ENCODE measurements around the gene ATRNL1.
"Not testable (repeated sequence)": the region's sequence is repeated elsewhere in the genome, so short reads cannot be mapped to it uniquely, and the experiment has no call there.

Gene ATRNL1

DNA sequence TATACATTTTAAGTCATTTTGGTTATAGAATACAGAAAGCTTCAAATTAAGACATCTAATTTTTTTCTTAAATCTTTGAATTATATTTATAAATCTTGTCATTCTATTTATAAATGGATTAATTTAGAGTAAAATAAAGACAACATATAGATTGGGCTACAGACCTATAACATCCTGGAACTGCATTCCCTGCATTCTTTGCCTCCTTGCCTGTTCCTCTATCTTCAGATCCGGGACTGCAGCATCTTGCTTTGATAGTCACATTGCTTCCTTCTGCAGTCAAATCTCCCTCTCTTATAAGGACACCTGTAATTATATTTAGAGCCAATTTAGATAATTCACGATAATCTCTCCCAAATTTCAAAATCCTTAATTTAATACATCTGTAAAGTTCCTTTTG, 64.2 kb downstream of the ATRNL1 start:
- H3K9me3 ChIP-seq (ENCODE audit: insufficient read depth, low read length), result no peaks in the 10 kb centered on the region
- TF ChIP-seq SUZ12 (IDR thresholded peaks at IDR 0.05; ENCODE audit: extremely low read depth, insufficient read depth, insufficient read length) (no peak), ZNF274 (IDR thresholded peaks at IDR 0.05; ENCODE audit: low read depth, low read length) (no peak), YY1 (IDR thresholded peaks at IDR 0.05; ENCODE audit: insufficient read depth, insufficient read length) (no peak)
- DNase-seq (ENCODE audit: low read depth, low spot score), result no peak
- H3K9ac ChIP-seq (ENCODE audit: insufficient read length, low read depth), result no peak overlapping the region
- H3K4me1 ChIP-seq (ENCODE audit: insufficient read depth, insufficient read length), result no peaks in the 10 kb centered on the region
- H3K27me3 ChIP-seq (ENCODE audit: insufficient read depth, insufficient read length), result no peaks in the 10 kb centered on the region
- H3K4me3 ChIP-seq (ENCODE audit: insufficient read length, low read depth), result no peak overlapping the region
- H3K36me3 ChIP-seq (ENCODE audit: insufficient read depth, insufficient read length, low read length), result no peaks in the 10 kb centered on the region

DNA sequence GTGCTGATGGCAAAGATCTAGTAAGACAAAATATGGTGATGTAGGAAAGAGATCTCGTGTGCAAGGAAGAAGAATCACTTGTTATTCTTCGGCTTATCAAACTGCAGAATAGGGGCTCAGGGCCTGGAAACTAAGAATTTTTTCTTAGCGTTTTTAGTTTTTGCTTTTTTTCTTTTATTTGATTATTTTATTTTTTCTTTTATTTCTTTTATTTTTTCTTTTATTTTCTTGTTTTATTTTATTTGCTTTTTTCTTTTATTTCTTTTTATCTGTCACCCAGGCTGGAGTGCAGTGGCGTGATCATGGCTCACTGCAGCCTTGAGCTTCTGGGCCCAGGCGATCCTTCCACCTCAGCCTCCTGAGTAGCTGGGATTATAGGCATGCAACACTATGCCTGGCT, 70.0 kb downstream of the ATRNL1 start:
- Histone ChIP-seq H3K9ac (ENCODE audit: insufficient read length, low read depth) (no peak overlapping the region), H3K4me3 (ENCODE audit: insufficient read length, low read depth) (no peak overlapping the region), H3K36me3 (ENCODE audit: insufficient read depth, insufficient read length, low read length) (no peaks in the 10 kb centered on the region), H3K27me3 (ENCODE audit: insufficient read depth, insufficient read length) (no peaks in the 10 kb centered on the region), H3K9me3 (ENCODE audit: insufficient read depth, low read length) (no peaks in the 10 kb centered on the region), H3K4me1 (ENCODE audit: insufficient read depth, insufficient read length) (no peaks in the 10 kb centered on the region)
- DNase-seq (ENCODE audit: low read depth, low spot score), result no peak
- TF ChIP-seq YY1 (IDR thresholded peaks at IDR 0.05; ENCODE audit: insufficient read depth, insufficient read length) (no peak), ZNF274 (IDR thresholded peaks at IDR 0.05; ENCODE audit: low read depth, low read length) (no peak), SUZ12 (IDR thresholded peaks at IDR 0.05; ENCODE audit: extremely low read depth, insufficient read depth, insufficient read length) (no peak)

DNA sequence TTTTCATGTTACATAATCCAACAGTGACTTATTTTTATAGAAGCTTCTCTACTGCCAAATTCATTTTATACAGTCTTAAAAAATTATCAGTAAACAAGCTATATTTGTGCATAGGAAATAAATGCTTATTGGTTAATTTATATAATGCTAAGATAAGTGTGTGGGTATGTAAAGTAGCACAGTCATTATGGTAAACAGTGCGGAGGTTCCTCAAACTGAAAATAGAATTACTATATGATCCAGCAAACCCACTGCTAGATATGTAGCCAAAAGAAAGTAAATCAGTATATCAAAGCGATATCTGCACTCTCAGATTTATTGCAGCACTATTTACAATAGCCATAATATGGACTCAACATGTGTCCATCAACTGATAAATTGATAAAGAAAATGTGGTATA, 71.1 kb downstream of the ATRNL1 start:
- DNase-seq (ENCODE audit: low read depth, low spot score), result no peak
- Histone ChIP-seq H3K36me3 (ENCODE audit: insufficient read depth, insufficient read length, low read length) (no peaks in the 10 kb centered on the region), H3K27me3 (ENCODE audit: insufficient read depth, insufficient read length) (no peaks in the 10 kb centered on the region), H3K9ac (ENCODE audit: insufficient read length, low read depth) (no peak overlapping the region), H3K9me3 (ENCODE audit: insufficient read depth, low read length) (no peaks in the 10 kb centered on the region), H3K4me3 (ENCODE audit: insufficient read length, low read depth) (no peak overlapping the region), H3K4me1 (ENCODE audit: insufficient read depth, insufficient read length) (no peaks in the 10 kb centered on the region)
- TF ChIP-seq YY1 (IDR thresholded peaks at IDR 0.05; ENCODE audit: insufficient read depth, insufficient read length) (no peak), SUZ12 (IDR thresholded peaks at IDR 0.05; ENCODE audit: extremely low read depth, insufficient read depth, insufficient read length) (no peak), ZNF274 (IDR thresholded peaks at IDR 0.05; ENCODE audit: low read depth, low read length) (no peak)

DNA sequence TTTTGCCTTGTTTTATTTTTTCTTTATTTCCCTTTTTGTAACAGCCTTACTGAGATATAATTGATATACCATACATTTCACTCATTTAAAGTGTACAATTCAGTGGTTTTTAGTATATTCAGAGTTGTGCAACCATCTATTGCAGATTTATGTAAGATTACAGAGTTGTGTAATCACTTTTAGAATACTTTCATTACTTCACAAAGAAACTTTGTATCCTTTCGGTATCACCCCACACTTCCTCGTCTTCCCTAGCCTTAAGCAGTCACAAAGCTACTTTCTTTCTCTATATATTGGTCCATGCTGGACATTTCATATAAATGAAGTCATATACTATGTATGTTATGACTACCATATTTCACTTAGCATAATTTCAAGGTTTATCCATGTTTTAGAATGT, 74.6 kb downstream of the ATRNL1 start:
- H3K36me3 ChIP-seq (ENCODE audit: insufficient read depth, insufficient read length, low read length), result no peaks in the 10 kb centered on the region
- no peaks in the 10 kb centered on the region for H3K27me3 ChIP-seq (ENCODE audit: insufficient read depth, insufficient read length)
- H3K9me3 ChIP-seq (ENCODE audit: insufficient read depth, low read length), result no peaks in the 10 kb centered on the region
- TF ChIP-seq SUZ12 (IDR thresholded peaks at IDR 0.05; ENCODE audit: extremely low read depth, insufficient read depth, insufficient read length), result no peak
- TF ChIP-seq YY1 (IDR thresholded peaks at IDR 0.05; ENCODE audit: insufficient read depth, insufficient read length), result no peak
- TF ChIP-seq ZNF274 (IDR thresholded peaks at IDR 0.05; ENCODE audit: low read depth, low read length), result no peak
- H3K9ac ChIP-seq (ENCODE audit: insufficient read length, low read depth), result no peak overlapping the region
- DNase-seq (ENCODE audit: low read depth, low spot score), result no peak
- H3K4me3 ChIP-seq (ENCODE audit: insufficient read length, low read depth), result no peak overlapping the region
- H3K4me1 ChIP-seq (ENCODE audit: insufficient read depth, insufficient read length), result no peaks in the 10 kb centered on the region

DNA sequence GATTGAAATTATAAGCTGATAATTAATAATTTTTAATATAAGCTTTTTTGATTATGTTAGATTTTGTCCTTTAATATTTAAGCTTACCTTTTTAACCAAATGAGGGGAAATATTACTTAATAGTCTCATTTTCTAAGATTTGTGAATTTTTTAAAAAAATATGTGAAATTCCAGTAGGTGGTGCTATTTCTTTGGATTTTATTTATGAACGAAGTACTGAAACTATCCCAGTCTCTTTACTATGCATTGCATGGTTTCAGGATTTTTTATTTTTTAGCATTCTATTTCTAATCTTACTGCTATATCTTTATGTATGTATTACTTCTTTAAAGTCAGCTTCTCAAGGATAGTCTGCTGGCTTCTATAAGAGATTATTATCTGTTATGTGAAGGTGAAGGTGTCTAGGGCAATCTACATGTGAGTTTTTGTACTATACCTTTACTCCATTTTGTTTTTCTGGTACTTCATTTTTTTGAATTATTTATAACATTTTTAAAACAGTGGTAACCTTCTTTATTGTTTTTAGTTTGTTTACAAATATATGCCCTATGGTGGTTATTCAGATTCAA, 78.3 kb downstream of the ATRNL1 start:
- H3K9me3 ChIP-seq (ENCODE audit: insufficient read depth, low read length), result no peaks in the 10 kb centered on the region
- TF ChIP-seq YY1 (IDR thresholded peaks at IDR 0.05; ENCODE audit: insufficient read depth, insufficient read length) (no peak), SUZ12 (IDR thresholded peaks at IDR 0.05; ENCODE audit: extremely low read depth, insufficient read depth, insufficient read length) (no peak), ZNF274 (IDR thresholded peaks at IDR 0.05; ENCODE audit: low read depth, low read length) (no peak)
- H3K36me3 ChIP-seq (ENCODE audit: insufficient read depth, insufficient read length, low read length), result no peaks in the 10 kb centered on the region
- no peak overlapping the region for H3K9ac ChIP-seq (ENCODE audit: insufficient read length, low read depth)
- H3K27me3 ChIP-seq (ENCODE audit: insufficient read depth, insufficient read length), result no peaks in the 10 kb centered on the region
- no peaks in the 10 kb centered on the region for H3K4me1 ChIP-seq (ENCODE audit: insufficient read depth, insufficient read length)
- H3K4me3 ChIP-seq (ENCODE audit: insufficient read length, low read depth), result no peak overlapping the region
- DNase-seq (ENCODE audit: low read depth, low spot score), result no peak

DNA sequence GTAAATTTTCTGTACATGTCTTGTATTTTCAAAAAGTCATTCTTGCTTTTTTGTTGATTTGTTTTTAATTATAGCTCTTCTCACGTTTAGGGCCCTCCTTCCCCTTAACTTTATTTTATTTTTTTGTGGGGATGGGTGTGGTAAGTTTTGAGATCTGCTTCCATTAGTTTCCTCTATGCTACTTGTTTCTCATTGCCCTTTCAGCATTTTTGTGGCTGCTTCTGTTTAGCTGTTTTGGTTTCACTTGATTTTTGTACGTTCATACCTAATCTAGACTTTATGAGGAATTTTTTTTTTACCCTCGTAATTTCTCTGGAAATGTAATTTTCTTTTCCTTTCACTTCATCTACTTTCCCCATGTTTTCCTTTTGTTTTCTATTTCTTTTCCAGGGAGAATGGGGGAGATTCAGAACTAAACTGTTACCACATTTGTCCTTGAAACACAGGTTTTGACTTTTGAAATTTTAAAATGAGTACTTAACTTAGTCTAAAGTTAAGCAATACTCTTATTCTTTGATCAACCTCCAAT, 80.8 kb downstream of the ATRNL1 start:
- H3K36me3 ChIP-seq (ENCODE audit: insufficient read depth, insufficient read length, low read length), result no peaks in the 10 kb centered on the region
- TF ChIP-seq YY1 (IDR thresholded peaks at IDR 0.05; ENCODE audit: insufficient read depth, insufficient read length) (no peak), SUZ12 (IDR thresholded peaks at IDR 0.05; ENCODE audit: extremely low read depth, insufficient read depth, insufficient read length) (no peak), ZNF274 (IDR thresholded peaks at IDR 0.05; ENCODE audit: low read depth, low read length) (no peak)
- no peaks in the 10 kb centered on the region for H3K4me1 ChIP-seq (ENCODE audit: insufficient read depth, insufficient read length)
- no peak overlapping the region for H3K9ac ChIP-seq (ENCODE audit: insufficient read length, low read depth)
- DNase-seq (ENCODE audit: low read depth, low spot score), result no peak
- no peaks in the 10 kb centered on the region for H3K27me3 ChIP-seq (ENCODE audit: insufficient read depth, insufficient read length)
- H3K4me3 ChIP-seq (ENCODE audit: insufficient read length, low read depth), result no peak overlapping the region
- no peaks in the 10 kb centered on the region for H3K9me3 ChIP-seq (ENCODE audit: insufficient read depth, low read length)

DNA sequence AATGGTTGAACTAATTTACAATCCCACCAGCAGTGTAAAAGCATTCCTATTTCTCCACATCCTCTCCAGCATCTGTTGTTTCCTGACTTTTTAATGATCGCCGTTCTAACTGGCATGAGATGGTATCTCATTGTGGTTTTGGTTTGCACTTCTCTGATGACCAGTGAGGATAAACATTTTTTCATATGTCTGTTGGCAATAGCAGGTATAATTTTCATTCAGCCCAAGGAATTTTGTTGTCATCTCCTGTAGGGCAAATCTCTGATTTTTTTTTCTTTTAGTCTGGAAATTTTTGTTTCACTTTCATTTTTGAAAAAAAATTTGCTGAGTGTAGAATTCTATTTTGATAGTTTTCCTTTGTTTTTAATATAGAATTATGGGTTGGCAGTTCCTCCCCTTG, 114.1 kb downstream of the ATRNL1 start:
- H3K9me3 ChIP-seq (ENCODE audit: insufficient read depth, low read length); H3K36me3 ChIP-seq (ENCODE audit: insufficient read depth, insufficient read length, low read length); DNase-seq (ENCODE audit: low read depth, low spot score); H3K4me1 ChIP-seq (ENCODE audit: insufficient read depth, insufficient read length); H3K4me3 ChIP-seq (ENCODE audit: insufficient read length, low read depth); H3K27me3 ChIP-seq (ENCODE audit: insufficient read depth, insufficient read length); H3K9ac ChIP-seq (ENCODE audit: insufficient read length, low read depth): not testable (repeated sequence)

Data from NT2/D1 (cell line).